ENCODE measurements around the gene MAGEB10. TPM values are rescaled to one million over a fixed set of nuclear protein-coding genes. Genes with fewer than 3 reads are reported as not detected.

Gene MAGEB10
- total RNA-seq: not detected

GRCh38 chrX:27807690-27808089 lies at the start of gene MAGEB10:
Gene MAGEB10 (plus strand): TSS chrX:27807990. CDS start chrX:27821307, 13,317 bp downstream.
- 85 to 93% methylated on average over 14 to 17 of the region's 17 CpGs for WGBS, 2 donors

GRCh38 chrX:27765718-27766117 lies 42.1 kb upstream of the MAGEB10 start:
- Histone ChIP-seq H3K27ac (no peak overlapping the region), H3K4me1 (no peaks in the 10 kb centered on the region), H3K9me3 (no peaks in the 10 kb centered on the region), H3K27me3 (no peaks in the 10 kb centered on the region), H3K36me3 (no peaks in the 10 kb centered on the region), H3K4me3 (no peak overlapping the region)
- DNase-seq: no peak
- no peak for TF ChIP-seq POLR2A (IDR thresholded peaks at IDR 0.05)
- no peak for TF ChIP-seq CTCF (IDR thresholded peaks at IDR 0.05)
- intact Hi-C loops (cut with DNase I): no loop called here
- WGBS, 2 donors: 74 to 80% methylated on average over 7 to 12 of the region's 12 CpGs

More at GRCh38 chrX:27807690-27808089, at the start of gene MAGEB10:
- H3K27ac ChIP-seq: no peak within 1 kb of the TSS
- H3K4me1 ChIP-seq: no peaks in the 10 kb centered on the region
- H3K27me3 ChIP-seq: no peaks in the 10 kb centered on the region
- no peak for DNase-seq
- no peak for TF ChIP-seq POLR2A (IDR thresholded peaks at IDR 0.05)
- no peak for TF ChIP-seq CTCF (IDR thresholded peaks at IDR 0.05)
- H3K36me3 ChIP-seq: no peaks in the 10 kb centered on the region
- H3K4me3 ChIP-seq: no peak within 1 kb of the TSS
- intact Hi-C loops (cut with DNase I): no loop called here
- no peaks in the 10 kb centered on the region for H3K9me3 ChIP-seq

GRCh38 chrX:27767387-27767786 lies 40.4 kb upstream of the MAGEB10 start:
- H3K27ac ChIP-seq: no peak overlapping the region
- no peaks in the 10 kb centered on the region for H3K4me1 ChIP-seq
- no peaks in the 10 kb centered on the region for H3K36me3 ChIP-seq
- no peaks in the 10 kb centered on the region for H3K27me3 ChIP-seq
- TF ChIP-seq POLR2A (IDR thresholded peaks at IDR 0.05) (no peak), CTCF (IDR thresholded peaks at IDR 0.05) (no peak)
- DNase-seq: no peak
- intact Hi-C loops (cut with DNase I): no loop called here
- no peaks in the 10 kb centered on the region for H3K9me3 ChIP-seq
- no peak overlapping the region for H3K4me3 ChIP-seq

- Histone ChIP-seq H3K27me3 (no peaks in the 10 kb centered on the region), H3K4me3 (no peak overlapping the region), H3K27ac (no peak overlapping the region), H3K36me3 (no peaks in the 10 kb centered on the region), H3K9me3 (no peaks in the 10 kb centered on the region), H3K4me1 (no peaks in the 10 kb centered on the region)
- WGBS, 2 donors: 69 to 71% methylated on average over 2 of the region's 2 CpGs
- intact Hi-C loops (cut with DNase I): no loop called here
- no peak for DNase-seq
- TF ChIP-seq POLR2A (IDR thresholded peaks at IDR 0.05): no peak
- TF ChIP-seq CTCF (IDR thresholded peaks at IDR 0.05): no peak
Observed at GRCh38 chrX:27775984-27776383, 31.8 kb upstream of the MAGEB10 start.

- H3K9me3 ChIP-seq: no peaks in the 10 kb centered on the region
- H3K4me1 ChIP-seq: no peaks in the 10 kb centered on the region
- no peak for DNase-seq
- WGBS, 2 donors: 65 to 86% methylated on average over 6 of the region's 6 CpGs
- no peak for TF ChIP-seq CTCF (IDR thresholded peaks at IDR 0.05)
- no peak for TF ChIP-seq POLR2A (IDR thresholded peaks at IDR 0.05)
- intact Hi-C loops (cut with DNase I): no loop called here
- no peaks in the 10 kb centered on the region for H3K27me3 ChIP-seq
- H3K36me3 ChIP-seq: no peaks in the 10 kb centered on the region
- H3K4me3 ChIP-seq: no peak overlapping the region
- no peak overlapping the region for H3K27ac ChIP-seq
Observed at GRCh38 chrX:27796640-27797257, 11.0 kb upstream of the MAGEB10 start.
